ENCODE data around the gene HPD. TPM values are rescaled to one million over a fixed set of nuclear protein-coding genes. Genes with fewer than 3 reads are reported as not detected.
"Not testable (repeated sequence)": the region's sequence is repeated elsewhere in the genome, so short reads cannot be mapped to it uniquely, and the experiment has no call there.

HPD gene
- total RNA-seq, 4 donors from 2014 or later, result 1.4 TPM; not detected in 3

DNA sequence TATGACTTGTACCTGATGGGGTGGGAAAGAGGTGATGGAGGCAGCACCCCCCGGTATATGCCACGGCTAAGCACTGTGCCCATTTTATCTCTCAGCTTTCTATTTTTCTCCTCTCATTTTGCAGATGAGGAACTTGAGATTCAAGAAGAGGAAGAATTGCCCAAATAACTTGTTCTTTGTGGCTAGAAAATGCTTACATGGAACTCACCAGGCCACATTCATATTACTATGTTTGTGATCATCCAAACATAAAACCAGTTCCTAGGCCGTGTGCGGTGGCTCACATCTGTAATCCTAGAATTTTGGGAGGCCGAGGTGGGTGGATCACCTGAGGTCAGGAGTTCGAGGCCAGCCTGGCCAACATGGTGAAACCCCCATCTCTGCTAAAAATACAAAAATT is 15.4 kb upstream of the HPD start:
- DNase-seq (ENCODE audit: low spot score in 2 of 2), result no peak
- Histone ChIP-seq H3K9me3 (no peaks in the 10 kb centered on the region), H3K27me3 (no peaks in the 10 kb centered on the region), H3K4me1 (no peaks in the 10 kb centered on the region), H3K27ac (no peak overlapping the region), H3K36me3 (no peaks in the 10 kb centered on the region), H3K4me3 (no peak overlapping the region)
- 85% methylated on average over 6 of the region's 6 CpGs for WGBS
- no peak for TF ChIP-seq POLR2A (IDR thresholded peaks at IDR 0.05)
- TF ChIP-seq, protein P1, sequence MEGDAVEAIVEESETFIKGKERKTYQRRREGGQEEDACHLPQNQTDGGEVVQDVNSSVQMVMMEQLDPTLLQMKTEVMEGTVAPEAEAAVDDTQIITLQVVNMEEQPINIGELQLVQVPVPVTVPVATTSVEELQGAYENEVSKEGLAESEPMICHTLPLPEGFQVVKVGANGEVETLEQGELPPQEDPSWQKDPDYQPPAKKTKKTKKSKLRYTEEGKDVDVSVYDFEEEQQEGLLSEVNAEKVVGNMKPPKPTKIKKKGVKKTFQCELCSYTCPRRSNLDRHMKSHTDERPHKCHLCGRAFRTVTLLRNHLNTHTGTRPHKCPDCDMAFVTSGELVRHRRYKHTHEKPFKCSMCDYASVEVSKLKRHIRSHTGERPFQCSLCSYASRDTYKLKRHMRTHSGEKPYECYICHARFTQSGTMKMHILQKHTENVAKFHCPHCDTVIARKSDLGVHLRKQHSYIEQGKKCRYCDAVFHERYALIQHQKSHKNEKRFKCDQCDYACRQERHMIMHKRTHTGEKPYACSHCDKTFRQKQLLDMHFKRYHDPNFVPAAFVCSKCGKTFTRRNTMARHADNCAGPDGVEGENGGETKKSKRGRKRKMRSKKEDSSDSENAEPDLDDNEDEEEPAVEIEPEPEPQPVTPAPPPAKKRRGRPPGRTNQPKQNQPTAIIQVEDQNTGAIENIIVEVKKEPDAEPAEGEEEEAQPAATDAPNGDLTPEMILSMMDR (IDR thresholded peaks at IDR 0.05), result no peak
- no peak for TF ChIP-seq EP300 (IDR thresholded peaks at IDR 0.05)
- no peak for TF ChIP-seq POLR2AphosphoS5 (IDR thresholded peaks at IDR 0.05)

DNA sequence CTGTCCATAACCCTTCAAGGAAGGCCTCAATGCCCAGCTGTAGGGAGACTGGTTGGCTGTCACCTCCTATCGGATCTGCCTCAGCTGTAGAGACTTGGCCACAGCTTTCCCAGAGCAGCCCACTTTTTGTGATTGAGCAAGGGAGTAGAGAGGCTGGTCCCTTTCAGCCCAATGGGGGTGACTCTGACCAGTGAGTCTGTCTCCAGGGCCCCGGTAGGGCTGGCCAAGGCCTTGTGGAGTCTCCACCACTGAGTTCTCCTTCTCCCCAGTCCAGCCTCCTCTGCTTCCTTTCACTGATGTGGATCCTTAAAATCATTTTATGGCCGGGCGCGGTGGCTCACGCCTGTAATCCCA is 14.5 kb upstream of the HPD start:
- Histone ChIP-seq H3K27me3 (no peaks in the 10 kb centered on the region), H3K27ac (no peak overlapping the region), H3K4me3 (no peak overlapping the region), H3K4me1 (no peaks in the 10 kb centered on the region), H3K9me3 (no peaks in the 10 kb centered on the region), H3K36me3 (no peaks in the 10 kb centered on the region)
- TF ChIP-seq EP300 (IDR thresholded peaks at IDR 0.05), result no peak
- 95% methylated on average over 5 of the region's 6 CpGs for WGBS
- no peak for DNase-seq (ENCODE audit: low spot score in 2 of 2)

DNA sequence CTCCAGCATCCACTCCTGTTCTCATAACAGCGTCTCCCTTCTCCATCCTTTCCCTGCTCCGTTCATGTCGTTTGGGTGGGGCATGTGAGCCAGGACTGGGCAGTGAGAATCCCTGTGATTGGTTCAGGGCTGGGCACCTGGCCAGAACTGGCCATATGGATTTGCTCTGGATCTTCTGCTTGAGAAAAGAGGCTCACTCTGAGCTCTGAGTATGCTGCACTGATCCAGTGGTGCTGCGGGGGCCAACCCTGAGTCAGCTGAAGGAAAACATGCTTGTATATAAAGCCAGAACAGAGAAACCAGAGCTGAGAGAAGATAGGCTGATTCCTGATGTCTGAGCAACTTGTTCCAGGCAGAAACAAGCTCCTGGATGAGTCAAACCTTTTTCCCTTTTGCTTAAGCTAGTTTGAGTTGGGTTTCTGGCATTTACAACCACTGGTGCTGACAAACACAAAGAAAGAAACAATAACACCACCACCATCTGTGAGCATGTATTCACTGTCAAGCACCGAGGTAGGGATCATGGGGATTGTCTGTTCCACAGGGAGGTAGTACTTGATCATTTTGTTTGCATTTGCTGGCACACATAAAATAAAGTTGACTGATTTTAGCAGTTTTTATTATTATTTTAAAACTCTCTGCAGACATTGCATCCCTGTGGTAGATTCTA is 14.0 kb upstream of the HPD start:
- Histone ChIP-seq H3K9me3 (no peaks in the 10 kb centered on the region), H3K36me3 (no peaks in the 10 kb centered on the region), H3K4me1 (no peaks in the 10 kb centered on the region), H3K27me3 (no peaks in the 10 kb centered on the region), H3K4me3 (no peak overlapping the region), H3K27ac (no peak overlapping the region)
- no peak for DNase-seq (ENCODE audit: low spot score in 2 of 2)
- WGBS, result 42% methylated on average over 5 of the region's 5 CpGs
- TF ChIP-seq POLR2A (IDR thresholded peaks at IDR 0.05) (no peak), EP300 (IDR thresholded peaks at IDR 0.05) (no peak), POLR2AphosphoS5 (IDR thresholded peaks at IDR 0.05) (no peak)
- TF ChIP-seq, protein P1 (IDR thresholded peaks at IDR 0.05), result no peak

DNA sequence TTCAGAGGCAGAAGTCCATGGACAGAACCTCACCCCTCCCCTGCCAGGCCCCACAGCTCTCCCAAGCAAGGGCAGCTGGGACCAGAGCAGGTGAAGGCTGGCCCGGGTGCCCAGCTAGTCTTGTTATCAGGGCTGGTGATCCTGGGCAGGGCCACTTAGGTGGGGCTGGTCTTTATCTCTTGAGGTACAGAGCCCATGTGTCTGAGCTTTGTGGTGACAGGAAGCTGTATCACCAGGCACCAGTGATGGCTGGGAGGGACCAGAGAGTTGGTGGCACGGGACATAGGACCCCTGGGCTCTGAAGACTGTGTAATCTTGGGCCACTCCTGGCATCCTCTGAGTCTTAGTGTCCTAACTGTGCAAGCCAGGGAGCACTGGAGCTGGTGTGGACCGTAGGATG is 12.8 kb upstream of the HPD start:
- 100% methylated on average over 1 of the region's 3 CpGs for WGBS
- no peak overlapping the region for H3K4me3 ChIP-seq
- no peaks in the 10 kb centered on the region for H3K4me1 ChIP-seq
- no peak for DNase-seq (ENCODE audit: low spot score in 2 of 2)
- H3K9me3 ChIP-seq, result no peaks in the 10 kb centered on the region
- TF ChIP-seq POLR2AphosphoS5 (IDR thresholded peaks at IDR 0.05) (no peak), POLR2A (IDR thresholded peaks at IDR 0.05) (no peak), EP300 (IDR thresholded peaks at IDR 0.05) (no peak)
- TF ChIP-seq, protein P1 (IDR thresholded peaks at IDR 0.05), result no peak
- no peak overlapping the region for H3K27ac ChIP-seq
- no peaks in the 10 kb centered on the region for H3K36me3 ChIP-seq
- H3K27me3 ChIP-seq, result no peaks in the 10 kb centered on the region

DNA sequence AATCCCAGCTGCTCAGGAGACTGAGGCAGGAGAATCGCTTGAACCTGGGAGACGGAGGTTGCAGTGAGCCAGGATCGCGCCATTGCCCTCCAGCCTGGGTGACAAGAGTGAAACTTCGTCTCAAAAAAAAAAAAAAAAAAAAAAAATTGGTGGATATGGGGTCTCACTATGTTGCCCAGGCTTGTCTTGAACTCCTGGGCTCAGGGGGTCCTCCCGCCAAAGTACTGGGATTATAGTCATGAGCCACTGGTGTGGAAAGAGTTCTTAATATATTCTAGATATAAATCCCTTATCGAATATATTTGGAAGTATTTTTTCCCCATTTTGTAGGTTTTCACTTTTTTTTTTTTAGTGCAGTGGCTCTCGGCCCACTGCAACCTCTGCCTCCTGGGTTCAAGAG is 10.6 kb upstream of the HPD start:
- DNase-seq (ENCODE audit: low spot score in 2 of 2); H3K4me1 ChIP-seq; H3K27ac ChIP-seq; H3K27me3 ChIP-seq; H3K4me3 ChIP-seq; H3K9me3 ChIP-seq; H3K36me3 ChIP-seq: not testable (repeated sequence)
- 93% methylated on average over 8 of the region's 8 CpGs for WGBS

DNA sequence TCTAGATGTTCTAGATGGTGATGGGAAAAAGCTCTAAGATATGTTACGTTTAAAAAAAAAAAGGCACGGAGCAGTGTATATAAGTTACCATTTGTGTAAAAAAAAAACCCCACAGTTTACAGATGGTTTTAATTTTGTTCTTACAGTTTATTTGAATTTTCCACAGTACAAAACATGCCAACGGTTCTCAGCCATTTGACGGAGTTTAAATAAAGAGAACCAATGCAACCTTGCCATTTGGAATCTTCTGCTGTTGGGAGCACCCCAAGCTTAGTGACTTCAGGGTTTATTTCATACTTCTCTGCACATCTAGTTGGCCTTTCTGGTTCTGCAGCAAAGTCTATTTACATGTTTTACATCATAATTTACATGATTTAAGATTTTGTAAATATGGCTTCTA is 7.7 kb upstream of the HPD start:
- Histone ChIP-seq H3K36me3 (no peaks in the 10 kb centered on the region), H3K27me3 (no peaks in the 10 kb centered on the region), H3K4me3 (no peak overlapping the region), H3K4me1 (peaks cover 4% of the 10 kb centered on the region), H3K27ac (no peak overlapping the region), H3K9me3 (no peaks in the 10 kb centered on the region)
- TF ChIP-seq POLR2A (IDR thresholded peaks at IDR 0.05) (no peak), POLR2AphosphoS5 (IDR thresholded peaks at IDR 0.05) (no peak), EP300 (IDR thresholded peaks at IDR 0.05) (no peak)
- TF ChIP-seq, protein P1 (IDR thresholded peaks at IDR 0.05), result no peak
- 68% methylated on average over 4 of the region's 4 CpGs for WGBS
- no peak for DNase-seq (ENCODE audit: low spot score in 2 of 2)
